GM23338 (cell line): Measurements from ENCODE around the gene DPYD. TPM values are rescaled to one million over a fixed set of nuclear protein-coding genes. Genes with fewer than 3 reads are reported as not detected.

Source experiments
- ATAC-seq: fragments of 200-7000 bp; cut with Tn5 transposase; 3 replicates; pipeline ENCODE4 v1.9.1; 2020
- DNase-seq: peaks from one replicate; pipeline ENCODE4 v3.0.0-alpha.2; 2015; ENCODE audit warnings: low spot score
- H2AFZ ChIP-seq: fragments of 200-600 bp; sonication (generic); 2 replicates; pipeline ENCODE4 v1.8.0; 2016; ENCODE audit warnings: antibody characterized with exemption, mild to moderate bottlenecking, moderate library complexity
- H3F3A ChIP-seq: fragments of 200-600 bp; sonication (generic); replicated peaks from 2 replicates; pipeline ENCODE4 v1.8.0; 2017; ENCODE audit warnings: antibody characterized with exemption, mixed run types, low read depth
- H3K27ac ChIP-seq: fragments of 200-600 bp; sonication (generic); 2 replicates; pipeline ENCODE4 v1.6.1; 2016; ENCODE audit warnings: low read depth
- H3K27me3 ChIP-seq: fragments of 200-600 bp; sonication (generic); 2 replicates; pipeline ENCODE4 v1.8.0; 2016; ENCODE audit warnings: mild to moderate bottlenecking, mixed run types, moderate library complexity; ENCODE audit not compliant: insufficient read depth
- H3K36me3 ChIP-seq: fragments of 200-600 bp; sonication (generic); 2 replicates; pipeline ENCODE4 v1.8.0; 2016; ENCODE audit warnings: mild to moderate bottlenecking; ENCODE audit not compliant: insufficient read depth
- H3K4me1 ChIP-seq: fragments of 200-600 bp; sonication (generic); 2 replicates; pipeline ENCODE4 v1.8.0; 2016; ENCODE audit warnings: mild to moderate bottlenecking, moderate library complexity; ENCODE audit not compliant: insufficient read depth
- H3K4me2 ChIP-seq: fragments of 200-600 bp; sonication (generic); 2 replicates; pipeline ENCODE4 v1.7.1; 2017; ENCODE audit warnings: mixed run types
- H3K4me3 ChIP-seq: fragments of 200-600 bp; sonication (generic); 2 replicates; pipeline ENCODE4 v1.6.1; 2016; ENCODE audit warnings: mixed run types
- H3K79me2 ChIP-seq: fragments of 200-600 bp; sonication (generic); replicated peaks from 2 replicates; pipeline ENCODE4 v1.8.0; 2017; ENCODE audit warnings: mild to moderate bottlenecking; ENCODE audit not compliant: insufficient read depth
- H3K9me2 ChIP-seq: fragments of 200-600 bp; sonication (generic); 2 replicates; pipeline ENCODE4 v1.8.0; 2017; ENCODE audit not compliant: insufficient read depth
- H4K20me1 ChIP-seq: fragments of 200-600 bp; sonication (generic); replicated peaks from 2 replicates; pipeline ENCODE4 v1.8.0; 2017; ENCODE audit warnings: mild to moderate bottlenecking; ENCODE audit not compliant: insufficient read depth
- H3K27ac Mint-ChIP-seq: 2 replicates; pipeline ENCODE4 v1.8.0; 2020; ENCODE audit warnings: inconsistent platforms, mild to moderate bottlenecking, moderate library complexity, mixed read lengths
- H3K27me3 Mint-ChIP-seq: 3 replicates; pipeline ENCODE4 v1.8.0; 2022; ENCODE audit warnings: low read depth, mild to moderate bottlenecking, moderate library complexity, mixed read lengths, inconsistent platforms; ENCODE audit not compliant: insufficient read depth, poor library complexity
- H3K36me3 Mint-ChIP-seq: 3 replicates; pipeline ENCODE4 v1.8.0; 2021; ENCODE audit warnings: low read depth, mild to moderate bottlenecking, inconsistent platforms, moderate library complexity, mixed read lengths
- H3K4me1 Mint-ChIP-seq: 3 replicates; pipeline ENCODE4 v1.8.0; 2020; ENCODE audit warnings: mild to moderate bottlenecking, inconsistent platforms, mixed read lengths
- H3K4me3 Mint-ChIP-seq: 3 replicates; pipeline ENCODE4 v1.8.0; 2021; ENCODE audit warnings: moderate library complexity, mild to moderate bottlenecking, inconsistent platforms, mixed read lengths
- H3K9me3 Mint-ChIP-seq: 3 replicates; pipeline ENCODE4 v1.8.0; 2020; ENCODE audit warnings: moderate library complexity, mild to moderate bottlenecking, inconsistent platforms, mixed read lengths
- CREB1 ChIP-seq: fragments of 250-450 bp; sonication (Bioruptor Pico); IDR thresholded peaks from 2 replicates; pipeline ENCODE4 v1.5.0; 2020; ENCODE audit warnings: low read depth, mild to moderate bottlenecking, moderate library complexity
- EZH2 ChIP-seq: fragments of 200-600 bp; sonication (generic); IDR thresholded peaks from one replicate; pipeline ENCODE4 v1.8.0; 2017; ENCODE audit warnings: antibody characterized with exemption, mild to moderate bottlenecking, low read depth; ENCODE audit not compliant: unreplicated experiment
- EZH2phosphoT487 ChIP-seq: fragments of 200-600 bp; sonication (generic); IDR thresholded peaks from one replicate; pipeline ENCODE4 v1.8.1; 2018; ENCODE audit warnings: antibody characterized with exemption; ENCODE audit not compliant: unreplicated experiment
- JUNB ChIP-seq: IDR thresholded peaks from one replicate; pipeline ENCODE4 v1.6.1; 2016; ENCODE audit warnings: antibody characterized with exemption; ENCODE audit not compliant: unreplicated experiment
- NANOG ChIP-seq: IDR thresholded peaks from 2 replicates; pipeline ENCODE4 v1.6.1; 2016; ENCODE audit warnings: antibody characterized with exemption, borderline replicate concordance
- POLR2AphosphoS5 ChIP-seq: IDR thresholded peaks from 2 replicates; pipeline ENCODE4 v1.6.1; 2016; ENCODE audit warnings: antibody characterized with exemption, low read depth
- STAT1 ChIP-seq: IDR thresholded peaks from one replicate; pipeline ENCODE4 v1.6.1; 2016; ENCODE audit warnings: antibody characterized with exemption; ENCODE audit not compliant: unreplicated experiment
- ZNF331 ChIP-seq: fragments of 250-450 bp; sonication (Bioruptor Pico); IDR thresholded peaks from 2 replicates; pipeline ENCODE4 v1.5.0; 2020; ENCODE audit warnings: low read depth, mild to moderate bottlenecking, moderate library complexity
- polyA plus RNA-seq: library from polyadenylated mRNA; unstranded; fragments of >200 nt; fragmentation: Nextera tagmentation; extraction: Ambion mirVana; gene quantifications from 2 replicates; pipeline ENCODE4 v1.2.1, GENCODE V29; 2016
- total RNA-seq: library from RNA; depleted of rRNA; stranded (reverse); fragments of >200 nt; shearing (Covaris generic); gene quantifications from 2 replicates; pipeline ENCODE4 v1.2.3, GENCODE V29; 2014
- TF ChIP-seq, protein P1 (sequence below): IDR thresholded peaks from one replicate; pipeline ENCODE4 v1.6.1; 2018; ENCODE audit warnings: antibody characterized with exemption; ENCODE audit not compliant: unreplicated experiment
- TF ChIP-seq, protein P2 (sequence below): fragments of 250-450 bp; sonication (Bioruptor Pico); IDR thresholded peaks from 2 replicates; pipeline ENCODE4 v1.5.0; 2020; ENCODE audit warnings: mild to moderate bottlenecking, moderate library complexity
- TF ChIP-seq, protein P3 (sequence below), 2 experiments: fragments of 200-600 bp in 1 of 2; sonication (generic) in 1 of 2; conservative IDR thresholded peaks; 2 replicates each; pipeline versions ENCODE4 v1.5.1 to v1.6.1; 2016 to 2017; ENCODE audit warnings: antibody characterized with exemption in 2 of 2, low read depth in 2 of 2, mild to moderate bottlenecking in 2 of 2, moderate library complexity in 1 of 2

DPYD gene
- total and polyA plus RNA-seq, 2 experiments from 2014 or later, result 0.50 to 1.6 TPM

DNA sequence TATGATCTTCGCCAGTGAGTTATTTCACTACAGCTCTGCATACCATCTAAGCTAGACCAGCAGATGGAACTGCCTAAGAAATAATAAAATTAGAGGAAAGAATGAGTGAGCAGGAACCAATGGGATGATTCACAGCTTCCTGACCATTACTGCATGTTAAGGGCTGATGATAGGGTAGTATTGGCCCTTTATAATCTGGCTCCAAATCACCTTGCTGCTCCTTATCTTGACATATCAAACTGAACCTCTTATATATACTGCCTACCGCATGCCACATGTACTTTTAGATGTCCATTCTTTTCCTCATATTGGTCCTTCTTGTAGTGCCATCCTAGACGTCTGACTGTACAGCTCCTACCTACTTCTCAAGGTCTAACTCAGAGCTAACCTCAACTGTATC, 524.4 kb downstream of the DPYD start:
- H3K4me3 Mint-ChIP-seq, result no peak overlapping the region
- no peaks in the 10 kb centered on the region for H3K4me1 Mint-ChIP-seq
- Histone ChIP-seq H4K20me1 (no peaks in the 10 kb centered on the region), H3K9me2 (no peaks in the 10 kb centered on the region), H3K4me2 (no peak overlapping the region), H3K4me1 (no peaks in the 10 kb centered on the region), H3F3A (no peaks in the 10 kb centered on the region), H3K27ac (no peak overlapping the region), H3K4me3 (no peak overlapping the region), H3K27me3 (no peaks in the 10 kb centered on the region), H3K36me3 (no peaks in the 10 kb centered on the region), H2AFZ (no peak overlapping the region), H3K79me2 (no peaks in the 10 kb centered on the region)
- no peak for DNase-seq
- H3K27ac Mint-ChIP-seq, result no peak overlapping the region
- TF ChIP-seq POLR2AphosphoS5 (no peak), CREB1 (no peak), ZNF331 (CRISPR knock-in tag) (no peak), NANOG (no peak), STAT1 (no peak), EZH2phosphoT487 (no peak), EZH2 (no peak), JUNB (no peak)
- TF ChIP-seq, protein P1, sequence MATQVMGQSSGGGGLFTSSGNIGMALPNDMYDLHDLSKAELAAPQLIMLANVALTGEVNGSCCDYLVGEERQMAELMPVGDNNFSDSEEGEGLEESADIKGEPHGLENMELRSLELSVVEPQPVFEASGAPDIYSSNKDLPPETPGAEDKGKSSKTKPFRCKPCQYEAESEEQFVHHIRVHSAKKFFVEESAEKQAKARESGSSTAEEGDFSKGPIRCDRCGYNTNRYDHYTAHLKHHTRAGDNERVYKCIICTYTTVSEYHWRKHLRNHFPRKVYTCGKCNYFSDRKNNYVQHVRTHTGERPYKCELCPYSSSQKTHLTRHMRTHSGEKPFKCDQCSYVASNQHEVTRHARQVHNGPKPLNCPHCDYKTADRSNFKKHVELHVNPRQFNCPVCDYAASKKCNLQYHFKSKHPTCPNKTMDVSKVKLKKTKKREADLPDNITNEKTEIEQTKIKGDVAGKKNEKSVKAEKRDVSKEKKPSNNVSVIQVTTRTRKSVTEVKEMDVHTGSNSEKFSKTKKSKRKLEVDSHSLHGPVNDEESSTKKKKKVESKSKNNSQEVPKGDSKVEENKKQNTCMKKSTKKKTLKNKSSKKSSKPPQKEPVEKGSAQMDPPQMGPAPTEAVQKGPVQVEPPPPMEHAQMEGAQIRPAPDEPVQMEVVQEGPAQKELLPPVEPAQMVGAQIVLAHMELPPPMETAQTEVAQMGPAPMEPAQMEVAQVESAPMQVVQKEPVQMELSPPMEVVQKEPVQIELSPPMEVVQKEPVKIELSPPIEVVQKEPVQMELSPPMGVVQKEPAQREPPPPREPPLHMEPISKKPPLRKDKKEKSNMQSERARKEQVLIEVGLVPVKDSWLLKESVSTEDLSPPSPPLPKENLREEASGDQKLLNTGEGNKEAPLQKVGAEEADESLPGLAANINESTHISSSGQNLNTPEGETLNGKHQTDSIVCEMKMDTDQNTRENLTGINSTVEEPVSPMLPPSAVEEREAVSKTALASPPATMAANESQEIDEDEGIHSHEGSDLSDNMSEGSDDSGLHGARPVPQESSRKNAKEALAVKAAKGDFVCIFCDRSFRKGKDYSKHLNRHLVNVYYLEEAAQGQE, result no peak
- TF ChIP-seq, protein P2, sequence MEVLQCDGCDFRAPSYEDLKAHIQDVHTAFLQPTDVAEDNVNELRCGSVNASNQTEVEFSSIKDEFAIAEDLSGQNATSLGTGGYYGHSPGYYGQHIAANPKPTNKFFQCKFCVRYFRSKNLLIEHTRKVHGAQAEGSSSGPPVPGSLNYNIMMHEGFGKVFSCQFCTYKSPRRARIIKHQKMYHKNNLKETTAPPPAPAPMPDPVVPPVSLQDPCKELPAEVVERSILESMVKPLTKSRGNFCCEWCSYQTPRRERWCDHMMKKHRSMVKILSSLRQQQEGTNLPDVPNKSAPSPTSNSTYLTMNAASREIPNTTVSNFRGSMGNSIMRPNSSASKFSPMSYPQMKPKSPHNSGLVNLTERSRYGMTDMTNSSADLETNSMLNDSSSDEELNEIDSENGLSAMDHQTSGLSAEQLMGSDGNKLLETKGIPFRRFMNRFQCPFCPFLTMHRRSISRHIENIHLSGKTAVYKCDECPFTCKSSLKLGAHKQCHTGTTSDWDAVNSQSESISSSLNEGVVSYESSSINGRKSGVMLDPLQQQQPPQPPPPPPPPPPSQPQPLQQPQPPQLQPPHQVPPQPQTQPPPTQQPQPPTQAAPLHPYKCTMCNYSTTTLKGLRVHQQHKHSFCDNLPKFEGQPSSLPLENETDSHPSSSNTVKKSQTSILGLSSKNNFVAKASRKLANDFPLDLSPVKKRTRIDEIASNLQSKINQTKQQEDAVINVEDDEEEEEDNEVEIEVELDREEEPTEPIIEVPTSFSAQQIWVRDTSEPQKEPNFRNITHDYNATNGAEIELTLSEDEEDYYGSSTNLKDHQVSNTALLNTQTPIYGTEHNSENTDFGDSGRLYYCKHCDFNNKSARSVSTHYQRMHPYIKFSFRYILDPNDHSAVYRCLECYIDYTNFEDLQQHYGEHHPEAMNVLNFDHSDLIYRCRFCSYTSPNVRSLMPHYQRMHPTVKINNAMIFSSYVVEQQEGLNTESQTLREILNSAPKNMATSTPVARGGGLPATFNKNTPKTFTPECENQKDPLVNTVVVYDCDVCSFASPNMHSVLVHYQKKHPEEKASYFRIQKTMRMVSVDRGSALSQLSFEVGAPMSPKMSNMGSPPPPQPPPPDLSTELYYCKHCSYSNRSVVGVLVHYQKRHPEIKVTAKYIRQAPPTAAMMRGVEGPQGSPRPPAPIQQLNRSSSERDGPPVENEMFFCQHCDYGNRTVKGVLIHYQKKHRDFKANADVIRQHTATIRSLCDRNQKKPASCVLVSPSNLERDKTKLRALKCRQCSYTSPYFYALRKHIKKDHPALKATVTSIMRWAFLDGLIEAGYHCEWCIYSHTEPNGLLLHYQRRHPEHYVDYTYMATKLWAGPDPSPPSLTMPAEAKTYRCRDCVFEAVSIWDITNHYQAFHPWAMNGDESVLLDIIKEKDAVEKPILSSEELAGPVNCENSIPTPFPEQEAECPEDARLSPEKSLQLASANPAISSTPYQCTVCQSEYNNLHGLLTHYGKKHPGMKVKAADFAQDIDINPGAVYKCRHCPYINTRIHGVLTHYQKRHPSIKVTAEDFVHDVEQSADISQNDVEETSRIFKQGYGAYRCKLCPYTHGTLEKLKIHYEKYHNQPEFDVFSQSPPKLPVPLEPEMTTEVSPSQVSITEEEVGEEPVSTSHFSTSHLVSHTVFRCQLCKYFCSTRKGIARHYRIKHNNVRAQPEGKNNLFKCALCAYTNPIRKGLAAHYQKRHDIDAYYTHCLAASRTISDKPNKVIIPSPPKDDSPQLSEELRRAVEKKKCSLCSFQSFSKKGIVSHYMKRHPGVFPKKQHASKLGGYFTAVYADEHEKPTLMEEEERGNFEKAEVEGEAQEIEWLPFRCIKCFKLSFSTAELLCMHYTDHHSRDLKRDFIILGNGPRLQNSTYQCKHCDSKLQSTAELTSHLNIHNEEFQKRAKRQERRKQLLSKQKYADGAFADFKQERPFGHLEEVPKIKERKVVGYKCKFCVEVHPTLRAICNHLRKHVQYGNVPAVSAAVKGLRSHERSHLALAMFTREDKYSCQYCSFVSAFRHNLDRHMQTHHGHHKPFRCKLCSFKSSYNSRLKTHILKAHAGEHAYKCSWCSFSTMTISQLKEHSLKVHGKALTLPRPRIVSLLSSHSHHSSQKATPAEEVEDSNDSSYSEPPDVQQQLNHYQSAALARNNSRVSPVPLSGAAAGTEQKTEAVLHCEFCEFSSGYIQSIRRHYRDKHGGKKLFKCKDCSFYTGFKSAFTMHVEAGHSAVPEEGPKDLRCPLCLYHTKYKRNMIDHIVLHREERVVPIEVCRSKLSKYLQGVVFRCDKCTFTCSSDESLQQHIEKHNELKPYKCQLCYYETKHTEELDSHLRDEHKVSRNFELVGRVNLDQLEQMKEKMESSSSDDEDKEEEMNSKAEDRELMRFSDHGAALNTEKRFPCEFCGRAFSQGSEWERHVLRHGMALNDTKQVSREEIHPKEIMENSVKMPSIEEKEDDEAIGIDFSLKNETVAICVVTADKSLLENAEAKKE (CRISPR knock-in tag), result no peak
- TF ChIP-seq, protein P3, sequence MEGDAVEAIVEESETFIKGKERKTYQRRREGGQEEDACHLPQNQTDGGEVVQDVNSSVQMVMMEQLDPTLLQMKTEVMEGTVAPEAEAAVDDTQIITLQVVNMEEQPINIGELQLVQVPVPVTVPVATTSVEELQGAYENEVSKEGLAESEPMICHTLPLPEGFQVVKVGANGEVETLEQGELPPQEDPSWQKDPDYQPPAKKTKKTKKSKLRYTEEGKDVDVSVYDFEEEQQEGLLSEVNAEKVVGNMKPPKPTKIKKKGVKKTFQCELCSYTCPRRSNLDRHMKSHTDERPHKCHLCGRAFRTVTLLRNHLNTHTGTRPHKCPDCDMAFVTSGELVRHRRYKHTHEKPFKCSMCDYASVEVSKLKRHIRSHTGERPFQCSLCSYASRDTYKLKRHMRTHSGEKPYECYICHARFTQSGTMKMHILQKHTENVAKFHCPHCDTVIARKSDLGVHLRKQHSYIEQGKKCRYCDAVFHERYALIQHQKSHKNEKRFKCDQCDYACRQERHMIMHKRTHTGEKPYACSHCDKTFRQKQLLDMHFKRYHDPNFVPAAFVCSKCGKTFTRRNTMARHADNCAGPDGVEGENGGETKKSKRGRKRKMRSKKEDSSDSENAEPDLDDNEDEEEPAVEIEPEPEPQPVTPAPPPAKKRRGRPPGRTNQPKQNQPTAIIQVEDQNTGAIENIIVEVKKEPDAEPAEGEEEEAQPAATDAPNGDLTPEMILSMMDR (conservative IDR thresholded peaks at IDR 0.05; ENCODE audit: low read depth in 2 of 2), result no peak
- no peaks in the 10 kb centered on the region for H3K27me3 Mint-ChIP-seq
- H3K9me3 Mint-ChIP-seq, result no peaks in the 10 kb centered on the region
- no peak for ATAC-seq
- H3K36me3 Mint-ChIP-seq, result no peaks in the 10 kb centered on the region
